GM12874 (cell line): Measurements from ENCODE around the gene U2AF2.

Experiments used
- CTCF ChIP-seq: IDR thresholded peaks from 2 replicates; pipeline ENCODE4 v1.5.1; 2011; ENCODE audit warnings: low read depth, mild to moderate bottlenecking, control low read depth, low read length, moderate library complexity; ENCODE audit not compliant: insufficient read depth

U2AF2 gene

GRCh38 chr19:55667006-55667381 is 12.2 kb downstream of the U2AF2 start:
- TF ChIP-seq CTCF, result no peak

- TF ChIP-seq CTCF, result no peak
Observed at GRCh38 chr19:55667511-55667910, 12.7 kb downstream of the U2AF2 start.

- no peak for TF ChIP-seq CTCF
Observed at GRCh38 chr19:55667958-55668357, 13.1 kb downstream of the U2AF2 start.

- no peak for TF ChIP-seq CTCF
Observed at GRCh38 chr19:55668603-55669348, 13.9 kb downstream of the U2AF2 start.

GRCh38 chr19:55669418-55670279 is 14.8 kb downstream of the U2AF2 start:
- TF ChIP-seq CTCF, result no peak

- no peak for TF ChIP-seq CTCF
Observed at GRCh38 chr19:55670280-55671053, 15.6 kb downstream of the U2AF2 start.

GRCh38 chr19:55671054-55671378 is 16.2 kb downstream of the U2AF2 start:
- no peak for TF ChIP-seq CTCF
